Activated CD8-positive, alpha-beta memory T cell treated with anti-CD3 and anti-CD28 coated beads for 4 hours (primary cell): Measurements from ENCODE around the gene ARIH1.

Experiments used
- DNase-seq, 2 donors: peaks; one replicate each; pipeline ENCODE4 v3.0.0-alpha.2; 2020; ENCODE audit warnings: low read depth in 2 of 2

ARIH1 gene

DNA sequence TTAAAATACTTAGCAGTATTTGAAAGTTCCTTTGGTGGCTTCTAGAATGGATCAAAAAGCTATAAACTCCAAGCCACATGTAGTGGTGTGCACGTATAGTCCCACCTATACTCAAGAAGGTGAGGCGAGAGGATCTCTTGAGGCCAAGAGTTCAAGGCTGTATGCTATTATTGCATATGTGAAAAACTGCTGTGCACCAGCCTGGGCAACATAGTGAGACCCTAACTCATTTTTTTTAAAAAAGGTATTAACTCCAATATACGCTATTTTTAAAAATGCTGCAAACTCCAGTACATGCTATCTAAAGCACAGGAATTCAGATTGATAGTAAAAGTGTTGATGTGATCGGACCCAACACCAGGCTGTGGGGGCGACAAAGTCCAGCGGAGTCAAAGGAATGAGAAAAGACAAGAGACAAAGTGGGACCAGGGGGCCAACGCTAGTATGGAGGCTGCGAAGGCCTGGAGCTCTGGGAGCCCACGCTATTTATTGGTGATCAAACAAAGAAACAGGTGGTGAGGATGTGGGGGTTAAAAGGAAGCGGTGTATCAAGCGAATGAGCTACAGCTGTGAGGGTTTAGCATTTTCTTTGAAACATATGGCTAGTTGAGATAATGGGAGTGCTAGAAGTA is 66.6 kb downstream of the ARIH1 start:
- DNase-seq, result no peak

DNA sequence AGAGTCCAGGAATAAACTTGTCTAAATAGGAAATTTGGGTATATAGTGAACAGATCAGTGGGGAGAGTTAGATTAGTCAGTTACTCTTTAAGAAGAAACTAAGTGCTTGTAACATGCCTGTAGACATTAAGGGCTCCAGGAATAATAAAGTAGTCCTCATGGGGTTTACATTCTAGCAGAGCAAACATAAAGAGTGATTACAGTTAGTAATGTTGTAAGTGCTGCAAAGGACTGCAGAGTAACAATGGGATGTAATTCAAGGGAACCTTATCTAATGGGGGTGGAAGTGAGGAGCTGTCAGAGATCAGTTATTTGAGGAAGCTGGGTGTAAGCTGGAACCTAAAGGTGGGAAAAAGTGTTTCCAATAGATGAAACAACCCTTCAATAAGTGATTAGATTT is 67.5 kb downstream of the ARIH1 start:
- no peak for DNase-seq

DNA sequence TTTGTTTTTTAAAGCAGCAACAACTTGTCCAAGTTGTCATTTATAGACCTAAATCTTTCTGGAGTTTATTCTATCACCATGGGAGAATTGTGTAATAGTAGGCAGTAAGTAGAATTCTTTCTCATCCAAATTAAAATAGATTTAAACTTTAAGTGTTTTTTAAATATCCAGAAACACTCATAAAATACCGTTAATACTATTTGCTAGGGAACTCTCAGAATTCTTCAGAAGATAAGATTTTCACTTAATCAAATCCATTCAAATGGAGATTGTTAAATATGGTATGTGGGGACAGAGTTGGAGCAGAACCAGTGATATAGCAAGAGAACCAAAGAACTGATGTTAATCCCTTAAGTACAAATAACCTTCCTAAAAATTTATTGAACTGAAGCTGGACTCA is 71.0 kb downstream of the ARIH1 start:
- DNase-seq, result no peak

DNA sequence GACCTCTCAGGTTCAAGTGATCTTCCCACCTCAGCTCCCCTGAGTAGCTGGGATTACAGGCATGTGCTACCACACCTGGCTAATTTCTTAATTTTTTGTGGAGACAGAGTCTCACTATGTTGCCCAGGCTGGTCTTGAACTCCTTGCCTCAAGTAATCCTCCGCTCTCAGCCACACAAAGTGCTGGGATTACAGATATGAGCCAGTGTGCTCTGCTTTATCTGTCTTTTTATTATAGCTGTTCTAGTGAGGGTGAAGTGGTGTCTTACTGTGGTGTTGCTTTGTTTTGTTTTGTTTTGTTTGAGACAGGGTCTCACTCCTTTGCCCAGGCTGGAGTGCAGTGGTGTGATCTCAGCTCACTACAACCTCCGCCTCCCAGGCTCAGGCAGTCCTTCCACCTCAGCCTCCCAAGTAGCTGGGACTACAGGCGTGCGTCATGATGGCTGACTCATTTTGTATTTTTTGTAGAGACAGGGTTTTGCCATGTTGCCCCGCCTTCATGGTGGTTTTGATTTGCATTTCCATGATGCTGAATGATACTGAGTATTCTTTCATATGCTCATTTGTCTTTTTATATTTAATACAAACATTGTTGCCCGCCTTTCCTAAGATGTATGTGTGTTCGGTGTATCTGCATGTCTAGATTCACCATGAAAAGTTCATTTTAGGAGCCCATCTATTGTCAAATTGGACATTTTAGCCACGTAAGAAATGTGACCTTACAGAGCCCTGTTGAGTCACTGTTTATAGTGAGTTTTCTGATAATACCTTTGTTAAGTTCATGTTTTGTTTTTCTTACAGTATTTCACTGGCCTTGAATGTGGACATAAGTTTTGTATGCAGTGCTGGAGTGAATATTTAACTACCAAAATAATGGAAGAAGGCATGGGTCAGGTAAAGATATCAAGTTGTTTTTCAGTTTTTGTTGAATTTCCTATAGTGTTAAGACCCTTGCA is 80.6 kb downstream of the ARIH1 start:
- no peak for DNase-seq

DNA sequence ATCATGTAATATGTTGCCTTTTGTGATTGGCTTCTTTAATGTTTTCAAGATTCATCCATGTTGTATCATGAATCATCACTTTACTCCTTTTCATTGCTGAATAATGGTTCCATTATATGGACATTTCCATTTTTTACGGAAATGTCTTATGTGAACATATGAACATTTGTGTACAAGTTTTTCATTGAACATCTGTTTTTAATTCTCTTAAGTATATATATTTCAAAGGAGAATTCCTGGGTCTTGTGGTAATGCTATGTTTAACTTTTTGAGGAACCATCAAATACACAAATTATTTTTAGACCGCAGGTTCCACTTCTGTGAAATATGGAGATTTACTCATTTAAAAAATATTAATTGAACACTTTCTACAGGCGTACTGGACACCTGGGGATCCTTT is 85.7 kb downstream of the ARIH1 start:
- DNase-seq, result no peak

DNA sequence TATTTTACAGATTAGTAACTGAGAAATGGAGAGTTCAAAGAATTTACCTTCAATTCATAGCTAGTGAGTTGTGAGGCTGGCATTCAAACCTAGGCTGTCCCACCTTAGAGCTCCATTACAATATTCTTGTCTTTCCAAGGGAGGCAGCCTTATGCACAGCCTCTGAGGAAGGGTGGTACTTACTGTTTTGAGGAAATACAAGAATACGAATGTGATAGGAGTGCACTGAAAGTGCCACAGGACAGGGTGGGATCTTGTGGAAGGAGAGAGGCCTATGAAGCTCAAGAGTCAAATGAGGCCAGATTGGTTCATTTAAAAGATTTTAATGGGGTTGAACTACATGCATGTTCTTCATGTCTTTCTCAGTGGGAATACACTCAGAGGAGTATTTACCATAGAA is 86.3 kb downstream of the ARIH1 start:
- DNase-seq, result no peak

DNA sequence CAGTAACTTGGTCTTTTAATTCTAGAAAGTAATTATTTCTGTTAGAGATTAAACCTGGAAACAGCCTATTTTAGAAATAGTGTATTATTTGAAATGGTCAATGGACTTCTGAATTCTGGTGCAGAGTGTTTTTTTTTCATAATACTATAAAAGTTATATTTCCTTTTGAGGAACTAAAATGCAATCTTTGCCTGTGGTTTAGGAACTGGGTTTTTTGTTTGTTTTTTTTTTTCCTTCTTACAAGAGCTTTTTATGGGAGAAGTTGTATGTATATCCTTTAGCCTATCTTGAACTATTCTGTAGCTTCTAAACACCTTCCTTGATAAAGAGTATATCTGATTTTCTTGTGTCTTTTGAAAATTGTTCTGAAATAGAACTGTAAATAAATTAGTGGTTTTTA is 88.3 kb downstream of the ARIH1 start:
- no peak for DNase-seq

DNA sequence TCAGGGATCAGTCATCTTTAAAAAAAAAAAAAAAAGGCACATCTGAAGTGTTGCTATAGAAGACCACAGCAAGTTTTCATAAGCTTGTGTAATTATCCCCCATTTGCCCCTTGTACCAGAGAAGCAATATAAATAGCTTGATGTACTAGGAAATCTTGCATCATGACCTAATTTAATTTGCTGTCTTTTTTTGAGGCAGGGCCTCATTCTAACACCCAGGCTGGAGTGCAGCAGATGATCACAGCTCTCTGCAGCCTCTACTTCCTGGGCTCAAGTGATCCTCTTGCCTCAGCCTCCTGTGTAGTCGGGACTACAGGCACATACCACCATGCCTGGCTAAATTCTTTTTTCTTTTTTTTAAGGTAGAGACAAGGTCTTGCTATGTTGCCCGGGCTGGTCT is 88.7 kb downstream of the ARIH1 start:
- no peak for DNase-seq

DNA sequence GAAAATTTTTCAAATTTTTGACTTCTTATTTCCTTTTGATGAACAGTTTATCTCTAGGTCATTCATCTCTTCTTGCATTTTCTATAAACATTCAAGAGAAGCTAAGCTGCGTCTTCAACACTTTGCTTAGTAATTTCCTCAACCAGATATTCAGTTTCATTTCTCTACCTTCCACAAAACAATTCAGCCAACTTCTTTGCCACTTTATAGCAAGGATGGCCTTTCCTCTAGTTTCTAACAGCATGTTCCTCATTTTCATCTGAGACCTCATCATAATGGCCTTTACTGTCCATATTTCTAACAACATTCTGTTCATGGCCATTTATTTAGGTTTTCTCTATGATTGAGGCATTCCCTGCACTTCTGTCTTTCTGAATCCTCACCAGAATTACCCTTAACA is 90.0 kb downstream of the ARIH1 start:
- DNase-seq, result no peak

DNA sequence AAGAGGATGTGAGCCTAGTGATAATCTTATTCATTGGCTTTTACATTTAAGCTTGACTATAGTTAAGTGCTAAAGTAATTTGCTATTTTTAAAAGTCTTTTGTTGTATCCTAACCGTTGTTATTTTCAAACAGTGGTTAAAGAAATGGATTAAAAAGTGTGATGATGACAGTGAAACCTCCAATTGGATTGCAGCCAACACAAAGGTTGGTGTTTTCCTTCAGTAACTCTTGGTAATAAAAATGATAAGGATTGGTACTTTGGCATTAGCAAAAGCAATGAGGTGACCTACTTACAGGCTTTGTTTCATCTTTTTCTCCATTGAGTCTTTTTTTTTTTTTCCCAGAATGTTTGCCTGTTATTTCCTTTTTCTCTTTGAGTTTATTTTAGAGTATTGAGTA is 92.8 kb downstream of the ARIH1 start:
- DNase-seq, result no peak

DNA sequence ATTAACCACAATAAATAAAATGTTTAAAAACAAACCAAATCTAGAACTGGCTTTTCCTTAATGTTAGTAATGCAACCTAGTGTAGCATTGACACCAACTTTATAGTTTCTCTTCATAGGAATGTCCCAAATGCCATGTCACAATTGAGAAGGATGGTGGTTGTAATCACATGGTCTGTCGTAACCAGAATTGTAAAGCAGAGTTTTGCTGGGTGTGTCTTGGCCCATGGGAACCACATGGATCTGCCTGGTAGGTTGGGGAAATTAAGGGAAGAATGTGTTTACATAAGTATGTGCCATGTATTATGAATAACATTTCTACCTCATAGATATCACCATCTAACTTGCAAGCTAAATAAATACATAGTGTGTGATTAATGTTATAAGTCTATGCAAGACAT is 95.9 kb downstream of the ARIH1 start:
- no peak for DNase-seq

DNA sequence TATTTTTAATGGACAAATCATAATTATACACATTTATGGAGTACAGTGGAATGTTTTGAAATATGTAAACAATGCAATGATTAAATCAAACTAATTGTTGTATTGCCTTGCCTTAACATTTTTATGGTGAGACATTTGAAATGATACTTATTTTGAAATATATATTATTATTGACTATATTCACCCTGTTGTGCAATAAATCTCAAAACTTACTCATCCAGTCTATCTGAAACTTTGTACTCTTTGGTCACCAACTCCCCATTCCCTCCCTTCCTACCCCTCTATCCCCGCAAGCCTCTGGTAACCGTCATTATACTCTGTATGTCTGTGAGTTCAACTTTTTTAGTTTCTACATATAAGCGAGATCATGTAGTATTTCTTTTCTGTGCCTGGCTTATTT is 105.7 kb downstream of the ARIH1 start:
- DNase-seq, result no peak

DNA sequence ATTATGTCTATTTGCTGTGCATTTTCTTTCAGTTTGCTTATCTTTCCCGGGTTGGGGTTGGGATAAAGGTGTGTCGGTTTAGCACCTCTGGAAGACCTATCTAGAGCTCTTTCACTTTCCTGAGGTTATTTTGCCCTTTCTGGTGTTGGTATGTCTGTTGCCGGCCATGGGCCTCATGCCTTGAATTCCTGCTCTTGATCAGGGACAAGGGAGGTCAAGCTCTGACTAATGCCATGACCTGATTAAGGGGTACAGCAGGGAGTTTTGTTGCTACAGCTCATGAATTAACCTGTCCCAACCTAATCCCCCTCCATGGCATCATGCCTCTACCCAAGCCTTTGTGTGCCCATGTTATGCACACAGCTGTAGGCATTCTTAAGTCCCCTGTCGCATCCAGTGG is 109.9 kb downstream of the ARIH1 start:
- DNase-seq, result no peak

DNA sequence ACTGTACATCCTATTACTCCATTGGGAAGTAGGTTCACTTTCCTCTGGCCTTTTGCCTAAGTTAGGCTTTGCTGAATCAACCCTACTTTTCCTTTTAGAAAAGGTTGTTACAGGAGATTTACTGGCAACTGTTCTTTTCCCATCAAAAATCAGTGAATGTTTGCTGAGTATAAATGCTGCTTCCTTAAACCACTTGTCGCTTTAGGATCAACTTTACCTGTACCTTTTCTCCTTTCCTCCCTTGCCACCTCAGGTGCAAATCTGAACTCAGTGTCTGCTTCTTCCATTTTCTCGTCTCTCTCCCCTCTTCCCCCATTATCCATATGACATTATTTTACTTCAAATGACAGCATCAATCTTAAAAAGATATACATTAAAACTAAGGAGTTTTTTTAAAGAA is 110.9 kb downstream of the ARIH1 start:
- no peak for DNase-seq

DNA sequence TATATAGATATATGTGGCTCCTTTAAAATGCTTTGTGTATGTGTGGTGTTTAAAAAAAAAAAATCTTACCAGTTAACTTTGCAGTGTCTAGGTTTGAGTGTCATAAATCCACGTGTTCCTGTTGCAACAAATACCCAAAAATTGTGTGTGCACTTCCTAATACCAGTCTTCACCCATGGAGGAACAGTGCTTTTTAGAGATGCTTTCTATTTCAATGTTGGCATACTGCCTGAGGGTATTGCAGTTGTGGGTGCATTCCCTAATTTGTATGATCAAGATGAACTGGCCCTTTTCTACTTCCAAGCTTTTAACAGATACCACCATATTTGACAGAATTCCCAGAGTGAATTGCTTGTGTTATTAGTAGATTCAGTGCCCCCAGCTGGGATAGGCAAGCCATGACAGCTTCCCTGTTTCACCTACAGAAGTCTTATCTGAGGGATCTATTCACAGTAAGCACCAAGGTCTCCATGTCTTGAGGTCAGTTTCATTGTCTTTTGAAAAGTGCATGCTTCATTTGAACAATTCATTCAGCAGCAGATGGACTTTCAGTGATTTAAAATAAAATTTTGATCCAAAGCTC is 111.4 kb downstream of the ARIH1 start:
- no peak for DNase-seq

DNA sequence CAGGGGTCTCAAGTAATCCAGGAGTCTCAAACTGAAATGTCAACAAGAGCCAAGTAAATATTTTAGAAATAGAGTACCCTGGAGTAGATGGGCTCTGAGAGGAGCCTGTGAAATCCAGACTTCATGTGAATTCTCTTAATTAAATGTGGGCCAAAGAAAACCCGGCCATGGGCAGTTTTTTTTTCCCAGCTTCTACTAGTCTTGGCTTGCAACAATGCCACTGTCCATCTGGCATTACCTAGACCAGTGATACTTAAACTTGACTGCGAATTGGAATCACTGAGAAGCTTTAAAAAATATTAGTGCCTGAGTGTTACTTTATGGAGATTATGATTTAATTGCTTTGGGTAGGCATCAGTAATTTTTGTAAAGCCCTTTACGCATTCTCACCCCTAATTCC is 114.0 kb downstream of the ARIH1 start:
- DNase-seq, result no peak

DNA sequence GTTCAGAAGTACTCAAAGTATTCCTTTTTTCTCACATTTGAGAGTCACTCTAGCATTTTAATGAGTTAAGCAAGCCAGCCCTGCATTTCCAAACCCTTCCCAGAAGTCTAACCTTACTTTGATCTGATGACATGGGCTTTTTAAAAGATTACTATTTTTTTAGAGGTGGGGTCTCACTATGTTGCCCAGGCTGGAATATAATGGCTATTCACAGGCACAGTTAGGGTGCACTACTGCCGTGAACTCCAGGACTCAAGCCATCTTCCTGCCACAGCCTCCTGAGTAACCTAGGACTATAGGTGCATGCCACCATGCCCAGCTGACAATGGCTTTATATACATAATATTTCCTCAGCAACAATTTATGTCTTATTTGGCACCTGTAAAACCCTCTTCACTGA is 116.3 kb downstream of the ARIH1 start:
- no peak for DNase-seq

DNA sequence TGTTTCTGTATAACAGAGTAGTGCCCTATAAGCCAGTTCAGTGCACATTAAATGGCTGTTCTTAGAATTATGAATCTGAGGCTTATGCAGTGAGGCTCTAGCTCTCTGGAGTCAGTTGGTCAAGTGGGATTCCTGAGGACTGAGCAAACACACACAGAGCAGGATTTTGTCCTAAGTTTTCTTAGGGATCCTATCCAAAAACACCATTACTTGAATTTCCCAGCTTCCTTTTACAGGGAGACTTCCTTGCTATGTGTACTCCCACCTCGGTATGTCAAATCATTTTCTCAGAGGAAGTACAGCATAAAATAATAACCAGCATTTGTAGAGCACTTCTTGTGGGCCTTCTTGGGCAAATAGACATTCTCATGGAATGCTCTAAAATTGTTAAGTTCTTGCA is 117.2 kb downstream of the ARIH1 start:
- DNase-seq, result no peak

DNA sequence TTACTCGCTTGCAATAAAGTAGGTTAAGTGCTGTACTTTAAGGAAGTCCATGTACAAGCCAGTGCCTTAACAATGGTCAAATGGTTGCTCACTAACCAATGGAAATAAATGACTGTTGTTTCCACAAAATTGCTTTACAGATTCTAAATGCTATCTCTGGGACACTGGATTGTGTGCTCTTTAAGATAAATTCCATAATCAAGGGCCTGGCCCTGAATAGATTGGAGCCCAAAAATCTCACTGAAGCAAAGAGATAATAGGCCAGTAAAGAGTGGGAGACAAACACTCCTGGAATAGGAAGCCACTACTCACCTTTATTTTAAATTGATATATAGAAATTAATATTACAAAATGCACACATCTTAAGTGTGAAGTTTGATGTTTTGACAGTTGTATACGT is 118.0 kb downstream of the ARIH1 start:
- no peak for DNase-seq

DNA sequence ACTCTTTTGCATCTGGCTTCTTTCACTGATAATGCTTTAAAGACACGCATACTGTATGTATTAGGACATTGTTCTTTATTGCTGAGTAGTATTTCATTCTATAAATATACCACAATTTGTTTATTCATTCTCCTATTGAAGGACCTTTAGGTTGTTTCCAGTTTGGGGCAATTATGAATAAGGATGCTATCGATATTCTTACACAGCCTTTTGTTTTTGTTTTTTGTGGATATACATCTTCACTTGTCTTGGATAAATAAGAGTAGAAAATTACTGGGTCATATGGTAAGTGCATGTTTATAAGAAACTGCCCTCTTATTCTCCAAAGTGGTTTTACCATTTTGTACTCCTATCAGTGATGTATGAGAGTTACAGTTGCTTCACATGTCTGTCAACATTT is 118.5 kb downstream of the ARIH1 start:
- DNase-seq, result no peak

DNA sequence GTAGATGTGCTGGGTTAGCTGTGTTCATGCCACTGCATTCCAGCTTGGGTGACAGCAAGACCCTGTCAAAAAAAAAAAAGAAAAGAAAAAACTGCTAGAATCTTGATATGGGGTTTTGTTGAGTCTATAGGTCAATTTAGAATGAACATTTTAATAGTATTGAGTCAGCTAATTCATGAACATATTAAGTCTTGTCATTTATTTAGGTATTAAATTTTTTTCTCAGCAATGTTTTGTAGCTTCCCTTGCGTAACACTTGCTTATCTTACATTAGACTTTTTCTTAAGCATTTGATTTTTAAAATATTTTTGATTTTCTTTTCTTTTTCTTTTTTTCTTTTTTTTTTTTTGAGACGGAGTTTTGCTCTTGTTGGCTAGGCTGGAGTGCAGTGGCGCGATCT is 119.7 kb downstream of the ARIH1 start:
- no peak for DNase-seq

DNA sequence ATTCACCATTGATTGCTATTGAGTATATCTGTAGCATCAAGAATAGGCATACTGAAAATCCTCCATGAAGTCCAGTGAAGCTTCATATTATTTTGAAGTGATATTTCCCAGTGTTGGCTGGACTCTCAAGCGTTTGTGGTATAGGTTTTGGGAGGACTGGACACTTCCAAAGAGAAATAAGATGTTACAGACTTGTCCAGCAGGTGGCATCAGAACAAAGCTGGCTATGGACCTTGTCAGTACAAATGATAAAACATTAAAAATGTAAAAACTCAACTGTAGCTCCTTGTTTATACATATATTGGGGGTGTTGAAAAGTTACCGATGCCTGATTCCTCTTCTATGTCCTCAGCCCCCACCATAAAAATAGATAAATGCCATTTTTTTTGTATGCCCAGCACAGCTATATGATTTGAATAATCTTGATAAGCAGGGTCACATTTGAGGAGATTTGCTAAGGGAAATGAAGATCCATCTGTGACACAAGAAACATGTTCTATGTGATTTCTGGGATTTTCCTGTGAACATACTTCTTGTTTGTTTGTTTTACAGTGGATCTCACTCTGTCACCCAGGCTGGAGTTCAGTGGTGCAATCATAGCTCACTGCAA is 125.8 kb downstream of the ARIH1 start:
- DNase-seq, result no peak

DNA sequence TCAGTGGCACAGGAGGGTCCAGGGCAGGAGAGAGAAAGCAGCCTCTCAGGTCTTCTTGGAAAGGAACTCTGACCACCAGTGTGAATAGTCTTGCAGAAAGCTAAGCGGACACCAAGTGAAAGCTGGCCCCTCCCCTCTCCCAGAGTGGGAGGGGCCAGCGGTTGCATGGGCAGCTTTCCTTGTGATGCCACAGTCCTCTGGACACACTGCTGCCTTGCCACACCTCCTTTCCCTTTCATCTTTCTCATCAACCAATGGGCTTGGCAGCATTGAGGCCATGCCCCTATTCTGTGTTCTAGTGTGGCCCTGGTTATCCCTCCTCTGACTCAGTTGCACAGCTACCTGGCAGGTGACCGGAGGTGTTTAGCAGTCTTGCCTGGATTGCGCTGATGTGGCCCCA is 130.7 kb downstream of the ARIH1 start:
- DNase-seq, result no peak
